GM23338 (cell line): ENCODE results near the gene HARS1.

ENCODE experiments used
- CREB1 ChIP-seq: fragments of 250-450 bp; sonication (Bioruptor Pico); IDR thresholded peaks from 2 replicates; pipeline ENCODE4 v1.5.0; 2020; ENCODE audit warnings: low read depth, mild to moderate bottlenecking, moderate library complexity
- EZH2 ChIP-seq: fragments of 200-600 bp; sonication (generic); IDR thresholded peaks from one replicate; pipeline ENCODE4 v1.8.0; 2017; ENCODE audit warnings: antibody characterized with exemption, mild to moderate bottlenecking, low read depth; ENCODE audit not compliant: unreplicated experiment
- EZH2phosphoT487 ChIP-seq: fragments of 200-600 bp; sonication (generic); IDR thresholded peaks from one replicate; pipeline ENCODE4 v1.8.1; 2018; ENCODE audit warnings: antibody characterized with exemption; ENCODE audit not compliant: unreplicated experiment
- JUNB ChIP-seq: IDR thresholded peaks from one replicate; pipeline ENCODE4 v1.6.1; 2016; ENCODE audit warnings: antibody characterized with exemption; ENCODE audit not compliant: unreplicated experiment
- NANOG ChIP-seq: IDR thresholded peaks from 2 replicates; pipeline ENCODE4 v1.6.1; 2016; ENCODE audit warnings: antibody characterized with exemption, borderline replicate concordance
- POLR2AphosphoS5 ChIP-seq: IDR thresholded peaks from 2 replicates; pipeline ENCODE4 v1.6.1; 2016; ENCODE audit warnings: antibody characterized with exemption, low read depth
- STAT1 ChIP-seq: IDR thresholded peaks from one replicate; pipeline ENCODE4 v1.6.1; 2016; ENCODE audit warnings: antibody characterized with exemption; ENCODE audit not compliant: unreplicated experiment
- ZNF114 ChIP-seq: fragments of 250-450 bp; sonication (Bioruptor Pico); IDR thresholded peaks from 2 replicates; pipeline ENCODE4 v1.5.0; 2020; ENCODE audit warnings: mild to moderate bottlenecking, moderate library complexity
- ZNF331 ChIP-seq: fragments of 250-450 bp; sonication (Bioruptor Pico); IDR thresholded peaks from 2 replicates; pipeline ENCODE4 v1.5.0; 2020; ENCODE audit warnings: low read depth, mild to moderate bottlenecking, moderate library complexity
- TF ChIP-seq, protein P1 (sequence below): IDR thresholded peaks from one replicate; pipeline ENCODE4 v1.6.1; 2018; ENCODE audit warnings: antibody characterized with exemption; ENCODE audit not compliant: unreplicated experiment
- TF ChIP-seq, protein P2 (sequence below), 2 experiments: fragments of 200-600 bp in 1 of 2; sonication (generic) in 1 of 2; conservative IDR thresholded peaks; 2 replicates each; pipeline versions ENCODE4 v1.5.1 to v1.6.1; 2016 to 2017; ENCODE audit warnings: antibody characterized with exemption in 2 of 2, low read depth in 2 of 2, mild to moderate bottlenecking in 2 of 2, moderate library complexity in 1 of 2
- TF ChIP-seq, protein P3 (sequence below): IDR thresholded peaks from 2 replicates; pipeline ENCODE4 v1.6.1; 2016; ENCODE audit warnings: antibody characterized with exemption
- TF ChIP-seq, protein P4 (sequence below): fragments of 250-450 bp; sonication (Bioruptor Pico); IDR thresholded peaks from 2 replicates; pipeline ENCODE4 v1.5.0; 2020; ENCODE audit warnings: mild to moderate bottlenecking, moderate library complexity

DNA sequence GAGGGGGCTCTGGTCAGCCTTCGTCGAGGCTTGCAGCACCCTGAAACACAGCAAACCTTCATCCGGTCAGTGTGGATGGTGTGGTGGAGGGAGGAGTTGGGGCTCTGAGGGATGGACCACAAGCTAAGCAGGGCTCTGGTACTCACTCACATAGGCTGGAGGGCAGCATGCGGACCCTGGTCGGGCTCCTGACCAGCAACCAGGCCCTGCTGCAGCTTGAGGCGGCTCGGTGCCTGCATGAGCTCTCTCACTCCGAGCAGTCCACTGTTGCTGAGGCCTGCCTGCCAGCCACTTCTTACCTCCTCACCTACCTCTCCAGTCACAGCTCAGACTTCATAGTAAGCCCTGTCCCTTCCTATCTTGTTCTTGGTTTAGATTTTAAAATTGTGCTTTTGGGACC, 49.5 kb downstream of the HARS1 start:
- TF ChIP-seq, protein P1, sequence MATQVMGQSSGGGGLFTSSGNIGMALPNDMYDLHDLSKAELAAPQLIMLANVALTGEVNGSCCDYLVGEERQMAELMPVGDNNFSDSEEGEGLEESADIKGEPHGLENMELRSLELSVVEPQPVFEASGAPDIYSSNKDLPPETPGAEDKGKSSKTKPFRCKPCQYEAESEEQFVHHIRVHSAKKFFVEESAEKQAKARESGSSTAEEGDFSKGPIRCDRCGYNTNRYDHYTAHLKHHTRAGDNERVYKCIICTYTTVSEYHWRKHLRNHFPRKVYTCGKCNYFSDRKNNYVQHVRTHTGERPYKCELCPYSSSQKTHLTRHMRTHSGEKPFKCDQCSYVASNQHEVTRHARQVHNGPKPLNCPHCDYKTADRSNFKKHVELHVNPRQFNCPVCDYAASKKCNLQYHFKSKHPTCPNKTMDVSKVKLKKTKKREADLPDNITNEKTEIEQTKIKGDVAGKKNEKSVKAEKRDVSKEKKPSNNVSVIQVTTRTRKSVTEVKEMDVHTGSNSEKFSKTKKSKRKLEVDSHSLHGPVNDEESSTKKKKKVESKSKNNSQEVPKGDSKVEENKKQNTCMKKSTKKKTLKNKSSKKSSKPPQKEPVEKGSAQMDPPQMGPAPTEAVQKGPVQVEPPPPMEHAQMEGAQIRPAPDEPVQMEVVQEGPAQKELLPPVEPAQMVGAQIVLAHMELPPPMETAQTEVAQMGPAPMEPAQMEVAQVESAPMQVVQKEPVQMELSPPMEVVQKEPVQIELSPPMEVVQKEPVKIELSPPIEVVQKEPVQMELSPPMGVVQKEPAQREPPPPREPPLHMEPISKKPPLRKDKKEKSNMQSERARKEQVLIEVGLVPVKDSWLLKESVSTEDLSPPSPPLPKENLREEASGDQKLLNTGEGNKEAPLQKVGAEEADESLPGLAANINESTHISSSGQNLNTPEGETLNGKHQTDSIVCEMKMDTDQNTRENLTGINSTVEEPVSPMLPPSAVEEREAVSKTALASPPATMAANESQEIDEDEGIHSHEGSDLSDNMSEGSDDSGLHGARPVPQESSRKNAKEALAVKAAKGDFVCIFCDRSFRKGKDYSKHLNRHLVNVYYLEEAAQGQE, result no peak
- TF ChIP-seq, protein P2, sequence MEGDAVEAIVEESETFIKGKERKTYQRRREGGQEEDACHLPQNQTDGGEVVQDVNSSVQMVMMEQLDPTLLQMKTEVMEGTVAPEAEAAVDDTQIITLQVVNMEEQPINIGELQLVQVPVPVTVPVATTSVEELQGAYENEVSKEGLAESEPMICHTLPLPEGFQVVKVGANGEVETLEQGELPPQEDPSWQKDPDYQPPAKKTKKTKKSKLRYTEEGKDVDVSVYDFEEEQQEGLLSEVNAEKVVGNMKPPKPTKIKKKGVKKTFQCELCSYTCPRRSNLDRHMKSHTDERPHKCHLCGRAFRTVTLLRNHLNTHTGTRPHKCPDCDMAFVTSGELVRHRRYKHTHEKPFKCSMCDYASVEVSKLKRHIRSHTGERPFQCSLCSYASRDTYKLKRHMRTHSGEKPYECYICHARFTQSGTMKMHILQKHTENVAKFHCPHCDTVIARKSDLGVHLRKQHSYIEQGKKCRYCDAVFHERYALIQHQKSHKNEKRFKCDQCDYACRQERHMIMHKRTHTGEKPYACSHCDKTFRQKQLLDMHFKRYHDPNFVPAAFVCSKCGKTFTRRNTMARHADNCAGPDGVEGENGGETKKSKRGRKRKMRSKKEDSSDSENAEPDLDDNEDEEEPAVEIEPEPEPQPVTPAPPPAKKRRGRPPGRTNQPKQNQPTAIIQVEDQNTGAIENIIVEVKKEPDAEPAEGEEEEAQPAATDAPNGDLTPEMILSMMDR (conservative IDR thresholded peaks at IDR 0.05; ENCODE audit: low read depth in 2 of 2), result no peak
- TF ChIP-seq EZH2 (no peak), EZH2phosphoT487 (no peak), POLR2AphosphoS5 (no peak), CREB1 (CRISPR knock-in tag) (no peak), JUNB (no peak), ZNF114 (no peak), ZNF331 (CRISPR knock-in tag) (no peak), NANOG (no peak), STAT1 (no peak)
- TF ChIP-seq, protein P3, sequence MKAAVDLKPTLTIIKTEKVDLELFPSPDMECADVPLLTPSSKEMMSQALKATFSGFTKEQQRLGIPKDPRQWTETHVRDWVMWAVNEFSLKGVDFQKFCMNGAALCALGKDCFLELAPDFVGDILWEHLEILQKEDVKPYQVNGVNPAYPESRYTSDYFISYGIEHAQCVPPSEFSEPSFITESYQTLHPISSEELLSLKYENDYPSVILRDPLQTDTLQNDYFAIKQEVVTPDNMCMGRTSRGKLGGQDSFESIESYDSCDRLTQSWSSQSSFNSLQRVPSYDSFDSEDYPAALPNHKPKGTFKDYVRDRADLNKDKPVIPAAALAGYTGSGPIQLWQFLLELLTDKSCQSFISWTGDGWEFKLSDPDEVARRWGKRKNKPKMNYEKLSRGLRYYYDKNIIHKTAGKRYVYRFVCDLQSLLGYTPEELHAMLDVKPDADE, result no peak
- TF ChIP-seq, protein P4, sequence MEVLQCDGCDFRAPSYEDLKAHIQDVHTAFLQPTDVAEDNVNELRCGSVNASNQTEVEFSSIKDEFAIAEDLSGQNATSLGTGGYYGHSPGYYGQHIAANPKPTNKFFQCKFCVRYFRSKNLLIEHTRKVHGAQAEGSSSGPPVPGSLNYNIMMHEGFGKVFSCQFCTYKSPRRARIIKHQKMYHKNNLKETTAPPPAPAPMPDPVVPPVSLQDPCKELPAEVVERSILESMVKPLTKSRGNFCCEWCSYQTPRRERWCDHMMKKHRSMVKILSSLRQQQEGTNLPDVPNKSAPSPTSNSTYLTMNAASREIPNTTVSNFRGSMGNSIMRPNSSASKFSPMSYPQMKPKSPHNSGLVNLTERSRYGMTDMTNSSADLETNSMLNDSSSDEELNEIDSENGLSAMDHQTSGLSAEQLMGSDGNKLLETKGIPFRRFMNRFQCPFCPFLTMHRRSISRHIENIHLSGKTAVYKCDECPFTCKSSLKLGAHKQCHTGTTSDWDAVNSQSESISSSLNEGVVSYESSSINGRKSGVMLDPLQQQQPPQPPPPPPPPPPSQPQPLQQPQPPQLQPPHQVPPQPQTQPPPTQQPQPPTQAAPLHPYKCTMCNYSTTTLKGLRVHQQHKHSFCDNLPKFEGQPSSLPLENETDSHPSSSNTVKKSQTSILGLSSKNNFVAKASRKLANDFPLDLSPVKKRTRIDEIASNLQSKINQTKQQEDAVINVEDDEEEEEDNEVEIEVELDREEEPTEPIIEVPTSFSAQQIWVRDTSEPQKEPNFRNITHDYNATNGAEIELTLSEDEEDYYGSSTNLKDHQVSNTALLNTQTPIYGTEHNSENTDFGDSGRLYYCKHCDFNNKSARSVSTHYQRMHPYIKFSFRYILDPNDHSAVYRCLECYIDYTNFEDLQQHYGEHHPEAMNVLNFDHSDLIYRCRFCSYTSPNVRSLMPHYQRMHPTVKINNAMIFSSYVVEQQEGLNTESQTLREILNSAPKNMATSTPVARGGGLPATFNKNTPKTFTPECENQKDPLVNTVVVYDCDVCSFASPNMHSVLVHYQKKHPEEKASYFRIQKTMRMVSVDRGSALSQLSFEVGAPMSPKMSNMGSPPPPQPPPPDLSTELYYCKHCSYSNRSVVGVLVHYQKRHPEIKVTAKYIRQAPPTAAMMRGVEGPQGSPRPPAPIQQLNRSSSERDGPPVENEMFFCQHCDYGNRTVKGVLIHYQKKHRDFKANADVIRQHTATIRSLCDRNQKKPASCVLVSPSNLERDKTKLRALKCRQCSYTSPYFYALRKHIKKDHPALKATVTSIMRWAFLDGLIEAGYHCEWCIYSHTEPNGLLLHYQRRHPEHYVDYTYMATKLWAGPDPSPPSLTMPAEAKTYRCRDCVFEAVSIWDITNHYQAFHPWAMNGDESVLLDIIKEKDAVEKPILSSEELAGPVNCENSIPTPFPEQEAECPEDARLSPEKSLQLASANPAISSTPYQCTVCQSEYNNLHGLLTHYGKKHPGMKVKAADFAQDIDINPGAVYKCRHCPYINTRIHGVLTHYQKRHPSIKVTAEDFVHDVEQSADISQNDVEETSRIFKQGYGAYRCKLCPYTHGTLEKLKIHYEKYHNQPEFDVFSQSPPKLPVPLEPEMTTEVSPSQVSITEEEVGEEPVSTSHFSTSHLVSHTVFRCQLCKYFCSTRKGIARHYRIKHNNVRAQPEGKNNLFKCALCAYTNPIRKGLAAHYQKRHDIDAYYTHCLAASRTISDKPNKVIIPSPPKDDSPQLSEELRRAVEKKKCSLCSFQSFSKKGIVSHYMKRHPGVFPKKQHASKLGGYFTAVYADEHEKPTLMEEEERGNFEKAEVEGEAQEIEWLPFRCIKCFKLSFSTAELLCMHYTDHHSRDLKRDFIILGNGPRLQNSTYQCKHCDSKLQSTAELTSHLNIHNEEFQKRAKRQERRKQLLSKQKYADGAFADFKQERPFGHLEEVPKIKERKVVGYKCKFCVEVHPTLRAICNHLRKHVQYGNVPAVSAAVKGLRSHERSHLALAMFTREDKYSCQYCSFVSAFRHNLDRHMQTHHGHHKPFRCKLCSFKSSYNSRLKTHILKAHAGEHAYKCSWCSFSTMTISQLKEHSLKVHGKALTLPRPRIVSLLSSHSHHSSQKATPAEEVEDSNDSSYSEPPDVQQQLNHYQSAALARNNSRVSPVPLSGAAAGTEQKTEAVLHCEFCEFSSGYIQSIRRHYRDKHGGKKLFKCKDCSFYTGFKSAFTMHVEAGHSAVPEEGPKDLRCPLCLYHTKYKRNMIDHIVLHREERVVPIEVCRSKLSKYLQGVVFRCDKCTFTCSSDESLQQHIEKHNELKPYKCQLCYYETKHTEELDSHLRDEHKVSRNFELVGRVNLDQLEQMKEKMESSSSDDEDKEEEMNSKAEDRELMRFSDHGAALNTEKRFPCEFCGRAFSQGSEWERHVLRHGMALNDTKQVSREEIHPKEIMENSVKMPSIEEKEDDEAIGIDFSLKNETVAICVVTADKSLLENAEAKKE, result no peak
